CD8-positive, alpha-beta memory T cell (primary cell): ENCODE data around the gene TAX1BP1. TPM values are rescaled to one million over a fixed set of nuclear protein-coding genes. Genes with fewer than 3 reads are reported as not detected.
"Not testable (repeated sequence)": the region's sequence is repeated elsewhere in the genome, so short reads cannot be mapped to it uniquely, and the experiment has no call there.

Experiments
- CTCF ChIA-PET: fragments of 350-600 bp; sonication (Branson Sonifier 250); formaldehyde crosslinking; loops from one replicate; lab custom pipeline; 2021; ENCODE audit warnings: antibody characterized with exemption; lab: Charles Lee
- POLR2A ChIA-PET: fragments of 350-600 bp; sonication (Branson Sonifier 250); formaldehyde crosslinking; loops from one replicate; lab custom pipeline; 2021; ENCODE audit warnings: antibody characterized with exemption; lab: Charles Lee
- DNase-seq, 5 donors: peaks; one replicate each; pipeline versions ENCODE4 v3.0.0 to v3.0.0-alpha.2; 2020 to 2022; ENCODE audit warnings: mixed read lengths in 1 of 5
- H3K27ac ChIP-seq: one replicate; pipeline ENCODE4 v1.7.0; 2013; ENCODE audit warnings: low read depth, mild to moderate bottlenecking, low read length, moderate library complexity
- H3K27me3 ChIP-seq: 2 replicates; pipeline ENCODE4 v1.7.0; 2013; ENCODE audit warnings: low read length, mild to moderate bottlenecking; ENCODE audit not compliant: insufficient read depth, poor library complexity, severe bottlenecking
- H3K36me3 ChIP-seq: 2 replicates; pipeline ENCODE4 v1.7.0; 2013; ENCODE audit warnings: mild to moderate bottlenecking, low read length, moderate library complexity; ENCODE audit not compliant: insufficient read depth
- H3K4me1 ChIP-seq: 2 replicates; pipeline ENCODE4 v1.7.0; 2013; ENCODE audit warnings: mild to moderate bottlenecking, low read length, moderate library complexity; ENCODE audit not compliant: insufficient read depth
- H3K4me3 ChIP-seq: 2 replicates; pipeline ENCODE4 v1.7.0; 2013; ENCODE audit warnings: mild to moderate bottlenecking, low read length
- H3K9me3 ChIP-seq: 2 replicates; pipeline ENCODE4 v1.7.0; 2013; ENCODE audit warnings: mild to moderate bottlenecking, low read length
- H3K27ac Mint-ChIP-seq, 8 donors: one replicate each; pipeline ENCODE4 v1.8.0; 2020 to 2021; ENCODE audit warnings: mixed read lengths in 8 of 8, mild to moderate bottlenecking in 6 of 8, inconsistent platforms in 3 of 8, moderate library complexity in 3 of 8
- H3K27me3 Mint-ChIP-seq, 2 donors: one replicate each; pipeline ENCODE4 v1.8.0; 2020 to 2021; ENCODE audit warnings: mixed read lengths in 2 of 2, mild to moderate bottlenecking in 1 of 2, moderate library complexity in 1 of 2
- H3K36me3 Mint-ChIP-seq, 3 donors: one replicate each; pipeline ENCODE4 v1.8.0; 2020 to 2021; ENCODE audit warnings: mixed read lengths in 3 of 3, inconsistent platforms in 1 of 3, mild to moderate bottlenecking in 1 of 3
- H3K4me1 Mint-ChIP-seq, 3 donors: one replicate each; pipeline ENCODE4 v1.8.0; 2020 to 2021; ENCODE audit warnings: mixed read lengths in 3 of 3, inconsistent platforms in 1 of 3, mild to moderate bottlenecking in 1 of 3
- H3K4me3 Mint-ChIP-seq, 7 donors: one replicate each; pipeline ENCODE4 v1.8.0; 2020 to 2021; ENCODE audit warnings: mixed read lengths in 7 of 7, mild to moderate bottlenecking in 6 of 7, moderate library complexity in 4 of 7, inconsistent platforms in 2 of 7
- H3K9me3 Mint-ChIP-seq, 5 donors: one replicate each; pipeline ENCODE4 v1.8.0; 2020 to 2022; ENCODE audit warnings: mixed read lengths in 5 of 5, mild to moderate bottlenecking in 3 of 5, moderate library complexity in 2 of 5, inconsistent platforms in 1 of 5
- polyA plus RNA-seq: library from polyadenylated mRNA; unstranded; fragments of 300-500 nt; fragmentation: Illumina TruSeq; gene quantifications from one replicate; pipeline ENCODE4 v1.2.3, GENCODE V29; 2021
- total RNA-seq, 2 experiments: library from RNA; stranded (reverse); gene quantifications; one replicate each; pipeline ENCODE4 v1.2.3, GENCODE V29; 2021

TAX1BP1 gene
- total and polyA plus RNA-seq, 3 experiments from 2014 or later, result 80.8 to 135 (median 82.1) TPM

DNA sequence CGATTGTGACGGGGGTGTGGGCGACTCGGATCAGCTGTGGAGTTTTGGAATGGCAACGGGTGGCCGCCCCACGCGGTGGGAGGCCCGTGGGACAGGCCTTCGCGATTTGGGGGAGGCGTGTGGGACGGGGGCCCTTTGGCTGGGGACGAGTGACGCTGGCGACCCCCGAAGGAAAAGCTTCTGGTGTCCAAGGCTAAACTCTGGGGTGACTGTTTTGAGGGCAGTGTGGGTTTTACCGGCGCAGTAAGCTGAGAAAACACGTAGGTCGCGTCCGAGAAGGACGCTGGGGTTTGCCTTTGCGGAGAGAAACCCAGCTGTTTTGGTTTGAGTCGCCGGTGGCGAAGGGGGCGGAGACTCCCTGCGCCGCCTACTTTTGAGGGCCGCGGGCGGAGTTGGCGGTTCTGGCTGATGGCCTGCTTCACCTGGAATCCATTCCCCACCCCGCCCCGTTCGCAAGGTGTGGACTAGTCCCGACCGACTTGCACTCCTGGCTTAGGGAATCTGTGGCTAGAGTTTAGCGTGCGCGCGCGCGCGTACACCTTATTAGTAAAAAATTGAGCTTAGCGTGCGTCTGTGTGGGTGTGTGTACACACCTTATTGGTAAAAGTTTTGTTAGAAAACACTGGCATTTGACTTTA lies 606 bp downstream of the TAX1BP1 start:
- H3K36me3 ChIP-seq, result no peaks in the 10 kb centered on the region
- H3K9me3 ChIP-seq, result no peaks in the 10 kb centered on the region
- peak overlapping the region; percentile 97 for H3K27ac ChIP-seq
- POLR2A ChIA-PET, result interaction anchor here (1.2 to 2.7 kb wide), 2 partner anchors 78 to 1540 kb away, joined by 5 to 35 read pairs; partner anchors contain the start of gene HIBADH
- H3K27me3 ChIP-seq, result no peaks in the 10 kb centered on the region
- H3K4me1 ChIP-seq, result peaks cover 24% of the 10 kb centered on the region
- DNase-seq, result peak; percentile 82 to 90 (median 84)
- peaks cover 0 to 3% of the 10 kb centered on the region in 2 donors for H3K27me3 Mint-ChIP-seq
- peaks cover 0 to 28% (median 1%) of the 10 kb centered on the region in 3 donors for H3K36me3 Mint-ChIP-seq
- no peaks in the 10 kb centered on the region for H3K9me3 Mint-ChIP-seq
- CTCF ChIA-PET, result interaction anchor here (2.4 kb wide), 1 partner anchor 78 kb away, joined by 15 read pairs; the partner anchor contains the start of gene HIBADH
- peak overlapping the region; percentile 62 for H3K4me3 ChIP-seq
- H3K4me3 Mint-ChIP-seq, result peak overlapping the region; percentile 97 to 99 (median 99)
- peak overlapping the region; percentile 94 to 99 (median 98) for H3K27ac Mint-ChIP-seq
- peaks cover 45 to 53% (median 49%) of the 10 kb centered on the region in 3 donors for H3K4me1 Mint-ChIP-seq

- DNase-seq, H3K27me3 Mint-ChIP-seq, POLR2A ChIA-PET, H3K27ac ChIP-seq, H3K4me3 ChIP-seq, H3K27me3 ChIP-seq, H3K9me3 Mint-ChIP-seq, H3K36me3 ChIP-seq, H3K9me3 ChIP-seq: not testable (repeated sequence)
- peaks cover 51 to 65% (median 61%) of the 10 kb centered on the region in 3 donors for H3K4me1 Mint-ChIP-seq
- H3K36me3 Mint-ChIP-seq, result peaks cover 0 to 28% (median 0%) of the 10 kb centered on the region in 3 donors
- H3K4me1 ChIP-seq, result peaks cover 36% of the 10 kb centered on the region
- H3K27ac Mint-ChIP-seq, result peak overlapping the region in 4 of 8 donors; percentile 7 to 98 (median 49)
- peak overlapping the region in 5 of 7 donors; percentile 36 to 99 (median 97) for H3K4me3 Mint-ChIP-seq
- CTCF ChIA-PET, result interaction anchor here (1.7 kb wide), 1 partner anchor 32 kb away, joined by 3 read pairs; no protein-coding TSS in a partner anchor
Observed at GRCh38 chr7:27742091-27742710, 2.2 kb downstream of the TAX1BP1 start.

DNA sequence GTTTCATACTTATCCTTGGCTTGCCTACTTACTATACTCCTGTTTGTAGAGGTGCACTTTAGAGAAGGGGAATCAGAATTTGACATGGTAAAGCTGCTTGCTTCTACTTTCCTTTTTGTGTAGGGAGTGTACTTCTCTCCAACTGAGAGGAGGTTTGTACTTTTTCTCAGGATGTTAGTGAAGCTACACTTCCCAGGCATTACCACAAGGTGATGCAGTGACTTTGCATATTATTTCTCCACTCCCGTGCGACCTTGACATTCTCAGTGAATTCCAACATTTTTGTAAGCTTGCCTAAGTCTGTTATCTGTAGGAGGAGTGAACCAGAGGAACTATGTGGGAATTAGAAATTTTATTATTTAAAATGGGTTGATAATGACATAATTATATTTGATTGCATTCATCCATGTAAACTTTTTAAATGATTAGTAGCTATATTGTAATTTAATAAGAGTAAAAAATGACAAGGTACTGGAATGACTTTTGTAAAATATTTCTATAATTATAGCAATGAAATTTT lies 5.2 kb downstream of the TAX1BP1 start:
- H3K36me3 Mint-ChIP-seq, result peaks cover 0 to 45% (median 5%) of the 10 kb centered on the region in 3 donors
- Histone ChIP-seq H3K36me3 (peaks cover 9% of the 10 kb centered on the region), H3K9me3 (no peaks in the 10 kb centered on the region), H3K4me3 (no peak overlapping the region), H3K27ac (no peak overlapping the region), H3K27me3 (no peaks in the 10 kb centered on the region), H3K4me1 (peaks cover 45% of the 10 kb centered on the region)
- H3K27ac Mint-ChIP-seq, result peak overlapping the region in 1 of 8 donors; percentile 31
- ChIA-PET POLR2A (interaction anchor here (0.5 to 0.8 kb wide), 2 partner anchors 58 to 214 kb away, joined by 3 read pairs; no protein-coding TSS in a partner anchor), CTCF (interaction anchor here (1.4 kb wide), 1 partner anchor 82 kb away, joined by 5 read pairs; the partner anchor contains the start of gene HIBADH)
- no peaks in the 10 kb centered on the region for H3K9me3 Mint-ChIP-seq
- peaks cover 59 to 77% (median 68%) of the 10 kb centered on the region in 3 donors for H3K4me1 Mint-ChIP-seq
- no peak for DNase-seq
- H3K4me3 Mint-ChIP-seq, result peak overlapping the region in 3 of 7 donors; percentile 4 to 45 (median 18)
- peaks cover 0 to under 1% of the 10 kb centered on the region in 2 donors for H3K27me3 Mint-ChIP-seq

- CTCF ChIA-PET, result interaction anchor here (1.4 kb wide), 1 partner anchor 84 kb away, joined by 5 read pairs; the partner anchor contains the start of gene HIBADH
- Histone ChIP-seq H3K9me3 (no peaks in the 10 kb centered on the region), H3K4me1 (peaks cover 41% of the 10 kb centered on the region), H3K27ac (no peak overlapping the region), H3K4me3 (no peak overlapping the region), H3K27me3 (no peaks in the 10 kb centered on the region), H3K36me3 (peaks cover 20% of the 10 kb centered on the region)
- Mint-ChIP-seq H3K4me3 (no peak overlapping the region), H3K27ac (no peak overlapping the region), H3K36me3 (peaks cover 0 to 47% (median 12%) of the 10 kb centered on the region in 3 donors), H3K27me3 (no peaks in the 10 kb centered on the region), H3K4me1 (peaks cover 55 to 78% (median 72%) of the 10 kb centered on the region in 3 donors), H3K9me3 (no peaks in the 10 kb centered on the region)
- no peak for DNase-seq
- POLR2A ChIA-PET, result no interaction called here
Observed at GRCh38 chr7:27746486-27746885, 6.5 kb downstream of the TAX1BP1 start.

GRCh38 chr7:27746978-27747377 lies 7.0 kb downstream of the TAX1BP1 start:
- H3K4me1 ChIP-seq, result peaks cover 40% of the 10 kb centered on the region
- POLR2A ChIA-PET, result no interaction called here
- H3K9me3 ChIP-seq, result no peaks in the 10 kb centered on the region
- Mint-ChIP-seq H3K4me3 (no peak overlapping the region), H3K9me3 (no peaks in the 10 kb centered on the region), H3K27ac (no peak overlapping the region), H3K27me3 (no peaks in the 10 kb centered on the region), H3K36me3 (peaks cover 0 to 51% (median 15%) of the 10 kb centered on the region in 3 donors), H3K4me1 (peaks cover 56 to 77% (median 72%) of the 10 kb centered on the region in 3 donors)
- no peak overlapping the region for H3K4me3 ChIP-seq
- peaks cover 22% of the 10 kb centered on the region for H3K36me3 ChIP-seq
- DNase-seq, result no peak
- no peaks in the 10 kb centered on the region for H3K27me3 ChIP-seq
- CTCF ChIA-PET, result no interaction called here
- no peak overlapping the region for H3K27ac ChIP-seq

DNA sequence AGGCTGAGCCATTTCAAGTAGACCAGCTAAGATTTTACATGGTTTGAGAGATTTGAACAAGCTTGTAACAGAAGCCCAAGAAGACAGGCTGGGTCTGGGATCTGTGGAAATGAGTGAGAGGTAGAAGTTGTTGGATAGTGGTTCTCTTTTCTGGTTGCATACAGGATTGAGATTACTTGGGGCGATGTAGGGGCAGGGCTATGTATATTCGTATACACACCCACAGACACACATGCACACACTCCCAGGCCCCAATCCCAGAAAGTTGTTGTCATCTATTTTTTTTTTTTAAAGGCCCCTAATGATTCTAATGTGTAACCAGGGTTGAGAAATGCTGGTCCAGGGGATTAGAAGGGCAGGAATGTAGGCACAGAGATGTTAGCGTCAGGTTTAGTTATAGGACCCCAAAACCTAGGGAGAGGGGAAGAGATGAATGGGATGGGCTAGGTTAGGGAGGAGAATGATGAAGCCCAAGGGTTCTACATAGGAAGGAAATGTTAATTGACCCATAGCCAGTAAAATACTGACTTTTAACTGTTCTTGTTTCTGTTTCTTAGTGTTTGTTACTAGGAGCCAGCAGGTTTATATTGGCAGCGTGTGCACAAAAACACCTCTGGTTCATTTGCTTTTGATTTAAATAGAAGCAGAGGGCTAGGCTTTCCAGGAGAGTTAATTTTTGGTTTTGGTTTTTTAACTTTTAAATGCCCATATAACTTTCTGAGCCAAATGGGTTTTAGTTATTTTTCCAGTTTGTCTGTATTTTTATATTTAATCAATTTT lies 7.8 kb downstream of the TAX1BP1 start:
- Histone ChIP-seq H3K4me1 (peaks cover 34% of the 10 kb centered on the region), H3K9me3 (no peaks in the 10 kb centered on the region), H3K4me3 (no peak overlapping the region), H3K27ac (no peak overlapping the region), H3K36me3 (peaks cover 30% of the 10 kb centered on the region), H3K27me3 (no peaks in the 10 kb centered on the region)
- POLR2A ChIA-PET, result no interaction called here
- Mint-ChIP-seq H3K4me1 (peaks cover 52 to 77% (median 72%) of the 10 kb centered on the region in 3 donors), H3K27me3 (no peaks in the 10 kb centered on the region), H3K9me3 (no peaks in the 10 kb centered on the region), H3K4me3 (no peak overlapping the region), H3K27ac (peak overlapping the region in 2 of 8 donors; percentile 13 to 55), H3K36me3 (peaks cover 0 to 54% (median 17%) of the 10 kb centered on the region in 3 donors)
- CTCF ChIA-PET, result no interaction called here
- DNase-seq, result no peak

- CTCF ChIA-PET, result interaction anchor here (1.9 kb wide), 1 partner anchor 15 kb away, joined by 4 read pairs; no protein-coding TSS in a partner anchor
Observed at GRCh38 chr7:27750316-27750715, 10.4 kb downstream of the TAX1BP1 start.

More at GRCh38 chr7:27750316-27750715, 10.4 kb downstream of the TAX1BP1 start:
- peaks cover 49 to 80% (median 75%) of the 10 kb centered on the region in 3 donors for H3K4me1 Mint-ChIP-seq
- peaks cover 30% of the 10 kb centered on the region for H3K36me3 ChIP-seq
- H3K4me1 ChIP-seq, result peaks cover 24% of the 10 kb centered on the region
- H3K36me3 Mint-ChIP-seq, result peaks cover 0 to 65% (median 21%) of the 10 kb centered on the region in 3 donors
- H3K27me3 ChIP-seq, result no peaks in the 10 kb centered on the region
- no peaks in the 10 kb centered on the region for H3K9me3 ChIP-seq
- no peak for DNase-seq
- POLR2A ChIA-PET, result no interaction called here
- no peak overlapping the region for H3K4me3 Mint-ChIP-seq
- H3K27me3 Mint-ChIP-seq, result no peaks in the 10 kb centered on the region
- no peak overlapping the region for H3K27ac ChIP-seq
- H3K4me3 ChIP-seq, result no peak overlapping the region
- no peaks in the 10 kb centered on the region for H3K9me3 Mint-ChIP-seq
- peak overlapping the region in 2 of 8 donors; percentile 12 to 23 for H3K27ac Mint-ChIP-seq
